ENCODE measurements around the gene TRAF7. TPM values are rescaled to one million over a fixed set of nuclear protein-coding genes. Genes with fewer than 3 reads are reported as not detected.

TRAF7 gene
- total and polyA plus RNA-seq, 2 of the 13 experiments (the other 11 are each of a cell fraction or from before 2014, with no cell fraction given), result 47.9 to 65.6 TPM

DNA sequence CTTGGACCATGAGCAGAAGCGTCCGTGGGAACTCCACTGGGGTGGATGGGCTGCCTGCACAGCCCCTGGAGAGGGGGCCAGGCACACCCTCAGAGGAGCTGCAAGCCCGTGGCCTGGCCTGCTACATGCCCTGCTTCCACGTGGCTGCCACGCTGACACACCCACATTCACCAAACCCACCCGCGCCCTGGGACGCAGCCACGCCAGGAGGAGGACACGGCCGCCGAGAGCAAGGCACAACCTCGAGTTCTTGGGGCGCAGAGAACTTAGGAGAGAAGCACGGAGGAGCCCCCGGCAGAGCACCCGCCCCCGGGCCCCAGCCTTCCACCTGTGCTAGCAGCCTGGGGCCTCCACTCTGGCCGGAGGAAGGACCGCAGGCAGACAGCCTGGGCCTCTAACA, 22.0 kb downstream of the TRAF7 start:
- TF ChIP-seq, protein P1, sequence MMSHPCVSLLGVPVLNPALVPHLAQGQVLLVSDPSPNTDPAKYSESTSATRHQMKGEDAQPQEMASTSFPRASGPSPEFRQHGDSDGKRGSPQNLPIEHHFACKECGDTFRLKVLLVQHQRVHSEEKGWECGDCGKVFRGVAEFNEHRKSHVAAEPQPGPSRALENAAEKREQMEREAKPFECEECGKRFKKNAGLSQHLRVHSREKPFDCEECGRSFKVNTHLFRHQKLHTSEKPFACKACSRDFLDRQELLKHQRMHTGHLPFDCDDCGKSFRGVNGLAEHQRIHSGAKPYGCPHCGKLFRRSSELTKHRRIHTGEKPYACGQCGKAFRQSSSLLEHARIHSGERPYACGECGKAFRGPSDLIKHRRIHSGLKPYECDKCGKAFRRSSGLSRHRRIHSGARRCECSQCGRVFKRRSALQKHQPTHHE (CRISPR knock-in tag; IDR thresholded peaks at IDR 0.05; ENCODE audit: borderline replicate concordance), result no peak
- TF ChIP-seq FOXA1 (IDR thresholded peaks at IDR 0.05) (no peak), FOXA1 (CRISPR knock-in tag; IDR thresholded peaks at IDR 0.05) (no peak), AGO2 (optimal IDR thresholded peaks at IDR 0.05; ENCODE audit: low read depth, low read length) (peak; percentile 16), NFE2L2 (IDR thresholded peaks at IDR 0.05; ENCODE audit: low read length) (no peak), ZSCAN21 (CRISPR knock-in tag; IDR thresholded peaks at IDR 0.05; ENCODE audit: borderline replicate concordance) (no peak), PTBP1 (IDR thresholded peaks at IDR 0.05; ENCODE audit: low read depth, low read length, poor library complexity, severe bottlenecking) (no peak), RBFOX2 (IDR thresholded peaks at IDR 0.05; ENCODE audit: low read depth, low read length) (0 out of 2 replicates have a peak, but pooled peaks have one; percentile 11)
- WGBS (ENCODE audit: low lambda C conversion rate), result 95% methylated on average over 18 of the region's 20 CpGs
- intact Hi-C loops (cut with micrococcal nuclease; ENCODE audit: unreplicated experiment), result no loop called here
- H3K27me3 ChIP-seq (ENCODE audit: control insufficient read depth in 1 of 2, insufficient read depth in 2 of 2, low read length in 2 of 2), result no peaks in the 10 kb centered on the region
- ATAC-seq (no peak), DNase-seq (ENCODE audit: low spot score) (no peak), FAIRE-seq (no peak)
- H3K9me3 ChIP-seq (ENCODE audit: low read length), result no peaks in the 10 kb centered on the region
- in situ Hi-C loops (cut with HindIII; ENCODE audit: extremely low pct_ligation_motif_present, low pct_unique_long_range_greater_than_20kb), result no loop called here
- H3K4me1 ChIP-seq (ENCODE audit: insufficient read depth, low read length), result peaks cover 10% of the 10 kb centered on the region
- no peak overlapping the region for H3K9ac ChIP-seq (ENCODE audit: insufficient read depth, low read depth, low read length)
- no peaks in the 10 kb centered on the region for H3K79me2 ChIP-seq (ENCODE audit: insufficient read depth, low read length)
- no peak overlapping the region for H3K27ac ChIP-seq (ENCODE audit: extremely low read length, insufficient read depth, low read length)
- no peak overlapping the region for H3K4me2 ChIP-seq (ENCODE audit: low read depth, low read length)
- ChIA-PET POLR2A (interaction anchor here (1.1 to 1.7 kb wide), 2 partner anchors 19 to 22 kb away, joined by 3 to 5 read pairs; partner anchors contain the start of gene TRAF7), CTCF (ENCODE audit: low intra/inter-chr PET ratio, low total read pairs) (no interaction called here)
- H3K36me3 ChIP-seq (replicated peaks in 1 of 2; ENCODE audit: control insufficient read depth in 1 of 2, insufficient read depth in 2 of 2, low read length in 2 of 2), result peaks cover 7 to 26% of the 10 kb centered on the region in 2 experiments; a peak in 2 of 5 replicates
- BruUV-seq (replicated peaks), result TSS peak; percentile 79
- no peaks in the 10 kb centered on the region for H4K20me1 ChIP-seq (ENCODE audit: insufficient read depth, low read length)
- H2AFZ ChIP-seq (ENCODE audit: low read length), result no peak overlapping the region
- no peak overlapping the region for H3K4me3 ChIP-seq (replicated peaks in 1 of 3; ENCODE audit: insufficient read depth in 1 of 3, low read depth in 2 of 3, low read length in 3 of 3)
